HG03097 (cell line): ENCODE data around the gene OR6C65.
"Not testable (repeated sequence)": the region's sequence is repeated elsewhere in the genome, so short reads cannot be mapped to it uniquely, and the experiment has no call there.

Experiments used
- ATAC-seq: cut with Tn5 transposase; IDR thresholded peaks from one replicate; pipeline ENCODE4 v1.9.1; 2021; ENCODE audit not compliant: unreplicated experiment, low FRiP score

Gene OR6C65

DNA sequence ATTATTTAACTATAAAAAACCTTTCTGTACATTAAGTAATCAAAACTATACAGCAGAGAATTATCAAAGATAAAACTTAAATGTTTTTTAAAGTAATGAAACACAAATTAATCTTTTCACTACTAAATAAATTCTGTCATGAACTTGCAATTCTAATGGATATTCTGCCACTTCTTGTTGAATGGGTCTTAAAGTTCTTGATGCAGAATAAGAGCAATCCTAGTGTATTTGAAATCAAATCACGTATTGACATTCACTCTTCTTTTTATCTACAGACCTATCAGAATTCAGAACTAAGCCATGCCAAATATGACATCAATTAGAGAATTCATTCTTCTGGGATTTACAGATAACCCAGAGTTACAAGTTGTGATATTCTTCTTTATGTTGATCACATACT, at the start of gene OR6C65:
Gene OR6C65 (plus strand): TSS at position 301 of the 400 bp plus-strand sequence. CDS start 0 bp downstream, at position 301.
- no peak for ATAC-seq

- ATAC-seq = not testable (repeated sequence)
Measured at GRCh38 chr12:55355338-55355737, 45.0 kb upstream of the OR6C65 start.

- ATAC-seq = no peak
Measured at GRCh38 chr12:55362675-55363074, 37.7 kb upstream of the OR6C65 start, which contains the start of gene OR6C75. TSS of gene OR6C75 (plus strand) at chr12:55362975. CDS start at chr12:55365111, 2,136 bp downstream.

DNA sequence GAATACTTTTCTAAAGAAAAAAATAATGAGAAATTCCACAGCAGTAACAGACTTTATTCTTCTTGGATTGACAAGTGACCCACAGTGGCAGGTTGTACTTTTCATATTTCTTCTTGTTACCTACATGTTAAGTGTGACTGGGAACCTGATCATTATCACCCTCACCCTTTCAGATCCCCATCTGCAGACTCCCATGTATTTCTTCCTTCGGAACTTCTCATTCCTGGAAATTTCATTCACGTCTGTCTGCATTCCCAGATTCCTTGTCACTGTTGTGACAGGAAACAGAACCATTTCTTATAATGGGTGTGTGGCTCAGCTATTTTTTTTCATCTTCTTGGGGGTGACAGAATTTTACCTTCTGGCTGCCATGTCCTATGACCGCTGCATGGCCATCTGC, 35.2 kb upstream of the OR6C65 start:
- ATAC-seq = no peak

- ATAC-seq = no peak
Measured at GRCh38 chr12:55372521-55372920, 27.8 kb upstream of the OR6C65 start.

DNA sequence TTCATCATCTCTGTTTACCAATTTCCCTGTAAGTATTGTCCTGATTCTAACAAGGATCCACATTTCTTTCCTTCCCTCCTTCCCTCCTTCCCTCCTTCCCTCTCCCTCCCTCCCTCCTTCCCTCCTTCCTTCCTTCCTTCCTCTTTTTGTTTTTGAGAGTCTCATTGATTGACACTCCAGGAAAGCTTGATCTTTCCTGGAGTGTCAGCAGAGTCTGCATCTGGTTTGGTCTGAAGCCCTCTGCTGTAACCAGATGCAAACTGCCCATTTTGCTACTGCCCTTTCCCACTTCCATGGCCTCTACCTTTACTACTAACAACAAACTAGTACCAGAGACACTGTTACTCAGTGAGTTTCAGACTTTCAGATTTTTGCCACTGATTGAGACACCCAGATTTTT, 14.4 kb upstream of the OR6C65 start:
- no peak for ATAC-seq

DNA sequence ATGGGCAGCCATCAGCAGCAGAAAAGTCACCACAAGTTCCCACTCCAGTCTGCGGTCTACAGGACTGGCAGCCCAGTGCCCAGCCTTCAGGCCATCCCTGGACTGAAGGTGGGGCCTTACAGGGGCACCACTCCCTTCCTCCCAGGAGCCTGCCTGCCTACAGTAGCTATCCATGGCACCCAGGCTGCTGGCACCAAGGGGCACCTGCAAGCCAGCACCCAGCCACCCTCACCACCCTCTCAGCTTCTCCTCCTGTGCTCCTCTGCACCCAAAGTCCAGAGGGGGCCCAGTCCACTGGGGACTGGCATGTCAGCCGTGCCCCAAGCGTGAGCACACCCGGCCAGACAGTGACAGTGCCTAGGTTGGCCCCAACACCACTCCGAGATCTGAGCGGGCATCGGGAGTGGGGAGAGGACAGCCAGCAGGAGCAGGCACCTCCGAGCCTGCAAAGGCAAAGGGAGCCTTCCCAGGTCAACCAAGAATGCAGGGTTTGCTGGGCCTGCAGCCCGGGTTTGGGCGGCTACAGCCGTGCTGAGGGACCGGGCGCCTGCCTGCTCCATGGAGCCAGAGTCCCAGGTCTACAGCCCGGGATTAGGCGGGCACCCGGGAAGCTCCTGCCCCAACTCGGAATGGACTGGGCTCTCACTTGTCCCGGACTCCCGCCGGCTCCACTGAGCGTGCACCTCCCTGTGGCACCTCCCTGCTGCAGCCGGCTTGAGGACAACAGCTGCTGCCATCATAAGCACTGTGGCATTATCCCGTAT, 8.1 kb upstream of the OR6C65 start:
- no peak for ATAC-seq

GRCh38 chr12:55396326-55396725, 4.0 kb upstream of the OR6C65 start:
- no peak for ATAC-seq

DNA sequence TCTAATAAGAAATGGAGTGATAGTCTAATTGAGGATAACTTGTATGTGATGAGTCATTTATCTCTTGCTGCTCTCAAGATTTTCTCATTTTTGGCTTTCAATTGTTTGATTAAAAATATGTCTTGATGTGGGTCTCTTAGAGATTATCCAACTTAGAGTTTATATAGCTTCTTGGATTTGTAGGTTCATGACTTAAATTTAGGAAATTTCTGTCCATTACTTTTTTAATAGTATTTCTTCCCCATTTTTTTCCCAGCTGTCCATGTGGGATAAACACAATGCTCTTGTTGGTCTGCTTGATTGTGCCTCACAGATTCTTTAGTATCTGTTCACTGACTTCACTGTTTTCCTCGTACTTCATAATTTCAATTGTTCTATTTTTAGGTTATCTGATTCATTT, 7.5 kb downstream of the OR6C65 start:
- ATAC-seq = no peak

- not testable (repeated sequence) for ATAC-seq
Measured at GRCh38 chr12:55409133-55409532, 8.8 kb downstream of the OR6C65 start.

GRCh38 chr12:55412138-55412537, 11.8 kb downstream of the OR6C65 start:
- not testable (repeated sequence) for ATAC-seq

- not testable (repeated sequence) for ATAC-seq
Measured at GRCh38 chr12:55413498-55414388, 13.4 kb downstream of the OR6C65 start.

DNA sequence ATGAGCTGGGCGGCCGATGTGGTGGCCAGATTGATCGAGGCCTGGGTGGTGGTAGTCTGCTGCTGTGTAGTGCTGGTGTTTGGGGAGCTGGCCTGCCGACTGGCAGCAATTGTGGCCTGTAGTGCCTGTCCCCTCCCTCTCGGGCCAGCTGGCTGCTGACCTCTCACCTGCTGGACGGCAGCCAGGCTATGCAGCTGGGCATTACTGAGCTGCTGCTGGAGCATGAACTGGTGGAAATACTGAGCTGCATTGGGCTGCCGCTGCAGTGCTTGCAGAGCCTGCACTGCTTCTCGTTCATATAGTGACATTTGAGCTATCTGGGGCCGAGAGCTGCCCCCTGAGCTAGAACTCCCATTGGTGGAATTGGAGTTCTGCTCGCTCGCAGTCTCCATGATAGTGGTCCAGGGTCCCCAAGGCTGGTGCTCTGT, 14.1 kb downstream of the OR6C65 start:
- not testable (repeated sequence) for ATAC-seq

DNA sequence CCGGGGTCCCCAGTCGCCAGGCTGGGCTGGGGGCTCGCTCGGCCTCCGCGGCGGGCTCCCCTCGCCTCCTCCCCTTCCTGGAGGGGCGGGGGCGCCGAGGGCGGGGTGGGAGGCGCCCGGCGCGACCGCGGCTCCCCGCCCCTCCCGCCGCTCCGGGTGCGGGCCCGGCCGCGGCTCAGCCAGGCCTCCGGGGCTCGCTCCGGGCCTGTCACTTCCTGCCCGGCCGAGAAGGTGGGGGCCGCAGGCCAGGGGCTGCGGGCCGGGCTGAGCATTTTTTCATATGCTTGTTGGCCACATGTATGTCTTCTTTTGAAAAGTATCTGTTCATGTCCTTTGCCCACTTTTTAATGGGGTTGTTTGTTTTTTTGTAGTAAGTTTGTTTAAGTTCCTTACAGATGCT, 14.6 kb downstream of the OR6C65 start:
- not testable (repeated sequence) for ATAC-seq

- ATAC-seq = no peak
Measured at GRCh38 chr12:55416961-55417360, 16.6 kb downstream of the OR6C65 start.

- ATAC-seq = no peak
Measured at GRCh38 chr12:55420307-55420962, 20.1 kb downstream of the OR6C65 start.

DNA sequence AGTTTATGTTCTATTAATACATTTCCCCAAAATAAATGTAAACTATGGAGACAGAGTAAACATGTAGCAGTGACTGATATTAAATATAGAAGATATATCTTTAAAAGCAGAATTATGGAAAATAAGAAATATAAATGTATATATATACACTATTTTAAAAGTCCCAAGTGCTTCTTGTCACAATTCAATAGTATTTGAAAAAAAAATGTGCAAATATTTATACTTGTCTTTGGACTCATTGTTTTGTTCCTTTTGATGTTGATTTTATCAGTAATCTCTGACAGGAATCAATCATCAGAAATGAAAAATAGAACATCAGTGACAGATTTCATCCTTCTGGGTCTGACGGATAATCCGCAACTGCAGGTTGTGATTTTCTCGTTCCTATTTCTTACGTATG, 25.6 kb downstream of the OR6C65 start, which contains the start of gene OR6C76:
Gene OR6C76 (plus strand): TSS at position 301 of the 400 bp plus-strand sequence. CDS start 0 bp downstream, at position 301.
- no peak for ATAC-seq

DNA sequence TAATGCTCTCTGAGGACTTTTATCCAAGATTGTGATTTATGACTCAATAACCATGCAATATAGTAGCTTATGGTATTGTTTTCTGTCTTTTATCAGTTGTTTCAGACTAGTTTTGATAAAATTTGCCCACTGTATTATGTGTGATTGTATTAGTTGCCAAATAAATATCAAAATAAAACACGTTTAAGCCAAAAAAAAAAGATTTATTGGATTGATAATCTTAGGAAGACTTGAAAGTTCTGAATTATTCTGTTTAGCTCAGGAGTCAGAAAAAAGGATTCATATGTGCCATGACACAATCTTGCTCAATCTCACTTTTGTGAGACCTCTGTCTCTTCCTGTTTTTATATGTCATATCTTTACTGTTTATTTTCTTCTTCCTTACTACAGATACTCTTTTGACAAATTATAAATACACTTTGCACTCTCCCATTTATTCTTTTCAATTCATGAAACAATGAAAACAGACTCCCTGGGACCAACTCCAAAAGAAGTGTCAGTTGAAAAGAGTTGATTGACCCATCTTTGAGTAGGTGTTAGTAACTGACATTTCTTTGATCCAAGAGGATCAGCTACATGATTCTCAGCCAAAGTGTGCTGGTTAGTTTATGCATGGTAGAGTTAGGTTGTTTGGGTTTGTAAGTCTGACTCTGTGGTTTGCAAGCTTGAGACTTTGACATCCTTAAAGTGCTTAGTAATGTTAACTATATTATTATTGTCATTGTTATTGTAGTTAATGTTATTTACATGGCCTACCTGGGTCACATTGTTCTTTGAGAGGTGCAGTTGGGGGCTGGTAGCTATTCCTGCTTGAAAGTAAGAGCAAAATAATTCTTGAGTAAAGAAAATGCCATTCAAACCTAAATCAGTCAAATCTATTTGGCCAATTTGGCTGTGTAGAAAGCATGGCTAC, 28.3 kb downstream of the OR6C65 start:
- no peak for ATAC-seq

DNA sequence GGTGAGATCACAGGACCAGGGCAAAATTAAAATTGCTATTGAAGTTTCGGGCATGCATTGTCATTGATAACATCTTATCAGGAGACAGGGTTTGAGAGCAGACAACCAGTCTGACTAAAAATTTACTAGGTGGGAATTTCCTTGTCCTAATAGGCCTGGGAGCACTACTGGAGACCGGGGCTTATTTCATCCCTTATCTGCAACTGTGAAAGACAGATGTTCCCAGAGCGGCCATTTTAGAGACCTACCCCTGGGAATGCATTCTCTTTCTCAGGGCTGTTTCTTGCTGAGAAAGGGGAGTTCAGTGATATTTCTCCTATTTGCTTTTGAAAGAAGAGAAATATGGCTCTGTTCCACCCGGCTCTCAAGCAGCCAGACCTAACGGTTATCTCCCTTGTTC, 40.9 kb downstream of the OR6C65 start:
- not testable (repeated sequence) for ATAC-seq

- ATAC-seq = no peak
Measured at GRCh38 chr12:55443776-55444175, 43.4 kb downstream of the OR6C65 start, which contains the start of gene OR6C2. TSS of gene OR6C2 (plus strand) at chr12:55444076. CDS start at chr12:55452214, 8,138 bp downstream.
